Smooth muscle cell (in vitro differentiated cells): ENCODE measurements around the gene SIAH1. TPM values are rescaled to one million over a fixed set of nuclear protein-coding genes. Genes with fewer than 3 reads are reported as not detected.
"Not testable (repeated sequence)": the region's sequence is repeated elsewhere in the genome, so short reads cannot be mapped to it uniquely, and the experiment has no call there.

Experiments used
- DNase-seq: peaks from one replicate; lab custom pipeline; 2025; ENCODE audit not compliant: unreplicated experiment; lab: John Stamatoyannopoulos, UW
- H2AFZ ChIP-seq: fragments of 200-600 bp; sonication (generic); 2 replicates; pipeline ENCODE4 v1.6.0; 2016; ENCODE audit warnings: antibody characterized with exemption, low read depth, mild to moderate bottlenecking
- H3F3A ChIP-seq: fragments of 200-600 bp; sonication (generic); 2 replicates; pipeline ENCODE4 v1.6.0; 2017; ENCODE audit warnings: antibody characterized with exemption, low read depth
- H3K27ac ChIP-seq: fragments of 200-600 bp; sonication (generic); 2 replicates; pipeline ENCODE4 v1.5.1; 2016; ENCODE audit warnings: low read depth, mild to moderate bottlenecking
- H3K27me3 ChIP-seq: fragments of 200-600 bp; sonication (generic); 2 replicates; pipeline ENCODE4 v1.6.1; 2016; ENCODE audit warnings: low read depth, mild to moderate bottlenecking
- H3K36me3 ChIP-seq: fragments of 200-600 bp; sonication (generic); 2 replicates; pipeline ENCODE4 v1.5.1; 2016; ENCODE audit warnings: low read depth
- H3K4me1 ChIP-seq: fragments of 200-600 bp; sonication (generic); 2 replicates; pipeline ENCODE4 v1.5.1; 2016; ENCODE audit warnings: low read depth
- H3K4me2 ChIP-seq: fragments of 200-600 bp; sonication (generic); 2 replicates; pipeline ENCODE4 v1.6.0; 2016; ENCODE audit warnings: mild to moderate bottlenecking
- H3K4me3 ChIP-seq: fragments of 200-600 bp; sonication (generic); 2 replicates; pipeline ENCODE4 v1.5.1; 2016; ENCODE audit warnings: mild to moderate bottlenecking
- H3K79me2 ChIP-seq: fragments of 200-600 bp; sonication (generic); 2 replicates; pipeline ENCODE4 v1.6.0; 2016; ENCODE audit warnings: low read depth, mild to moderate bottlenecking
- H3K9ac ChIP-seq: fragments of 200-600 bp; sonication (generic); 2 replicates; pipeline ENCODE4 v1.6.0; 2016; ENCODE audit warnings: low read depth
- H3K9me3 ChIP-seq: fragments of 200-600 bp; sonication (generic); replicated peaks from 2 replicates; pipeline ENCODE4 v1.5.1; 2016; ENCODE audit warnings: low read depth
- H4K20me1 ChIP-seq: fragments of 200-600 bp; sonication (generic); 2 replicates; pipeline ENCODE4 v1.6.0; 2016; ENCODE audit warnings: low read depth
- WGBS: methylation state at CpG from one replicate; pipeline ENCODE4 v1.1.7; 2016; ENCODE audit warnings: low lambda C conversion rate; 5-methylcytosine and 5-hydroxymethylcytosine counted together
- polyA plus RNA-seq: library from polyadenylated mRNA; unstranded; fragments of >200 nt; fragmentation: Nextera tagmentation; extraction: Ambion mirVana; gene quantifications from 2 replicates; pipeline ENCODE4 v1.2.1, GENCODE V29; 2016
- total RNA-seq: library from RNA; depleted of rRNA; stranded (reverse); fragments of >200 nt; gene quantifications from 2 replicates; pipeline ENCODE4 v1.2.3, GENCODE V29; 2014
- TF ChIP-seq, protein P1 (sequence below): fragments of 200-600 bp; sonication (generic); IDR thresholded peaks from 2 replicates; pipeline ENCODE4 v1.5.1; 2017; ENCODE audit warnings: borderline replicate concordance, mild to moderate bottlenecking, antibody characterized with exemption; ENCODE audit not compliant: insufficient read depth, poor library complexity, severe bottlenecking

The SIAH1 gene
- total and polyA plus RNA-seq, 2 experiments from 2014 or later: 24.5 to 34.0 TPM

DNA sequence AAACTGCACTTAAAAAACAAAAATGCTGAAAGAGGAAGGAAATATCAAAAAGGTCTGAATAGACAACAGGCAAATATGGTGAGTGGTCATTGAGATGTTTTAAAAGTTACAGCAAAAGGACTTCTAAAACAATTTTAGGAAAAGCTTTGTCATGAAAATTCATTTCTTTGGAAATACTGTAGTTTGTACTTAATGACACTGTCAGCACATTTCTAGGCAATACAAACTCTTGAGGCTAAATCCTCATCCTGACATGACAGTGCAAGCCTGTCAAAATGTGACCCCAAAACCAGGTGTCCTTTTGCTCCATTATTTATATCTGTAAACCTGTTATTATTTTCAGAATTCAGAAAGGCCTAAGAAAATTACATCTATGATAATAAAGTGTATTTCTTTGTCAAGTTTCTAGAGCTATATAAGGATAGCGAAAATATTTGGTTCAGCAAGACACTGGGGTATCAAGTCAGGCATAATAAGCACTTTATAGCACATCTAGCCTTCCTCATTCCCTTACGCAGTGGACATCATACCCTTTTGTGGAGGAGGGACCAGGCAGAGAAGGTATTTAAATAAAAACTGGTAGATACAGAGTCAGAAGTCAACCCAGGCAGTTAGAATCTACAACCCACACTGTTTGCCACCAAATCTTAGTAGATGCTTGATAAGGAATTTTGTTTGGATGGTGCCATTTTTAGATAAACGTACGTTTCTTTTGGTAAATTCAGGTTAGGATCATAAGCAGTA lies 28.4 kb downstream of the SIAH1 start:
- Histone ChIP-seq H3K79me2 (peaks cover 55% of the 10 kb centered on the region), H2AFZ (no peak overlapping the region), H4K20me1 (peaks cover 67% of the 10 kb centered on the region), H3F3A (no peaks in the 10 kb centered on the region), H3K4me2 (no peak overlapping the region), H3K4me1 (no peaks in the 10 kb centered on the region), H3K4me3 (no peak overlapping the region), H3K36me3 (peaks cover 2% of the 10 kb centered on the region), H3K27ac (no peak overlapping the region), H3K9ac (no peak overlapping the region), H3K9me3 (no peaks in the 10 kb centered on the region), H3K27me3 (no peaks in the 10 kb centered on the region)
- WGBS: 97% methylated on average over 4 of the region's 4 CpGs
- DNase-seq: no peak
- TF ChIP-seq, protein P1, sequence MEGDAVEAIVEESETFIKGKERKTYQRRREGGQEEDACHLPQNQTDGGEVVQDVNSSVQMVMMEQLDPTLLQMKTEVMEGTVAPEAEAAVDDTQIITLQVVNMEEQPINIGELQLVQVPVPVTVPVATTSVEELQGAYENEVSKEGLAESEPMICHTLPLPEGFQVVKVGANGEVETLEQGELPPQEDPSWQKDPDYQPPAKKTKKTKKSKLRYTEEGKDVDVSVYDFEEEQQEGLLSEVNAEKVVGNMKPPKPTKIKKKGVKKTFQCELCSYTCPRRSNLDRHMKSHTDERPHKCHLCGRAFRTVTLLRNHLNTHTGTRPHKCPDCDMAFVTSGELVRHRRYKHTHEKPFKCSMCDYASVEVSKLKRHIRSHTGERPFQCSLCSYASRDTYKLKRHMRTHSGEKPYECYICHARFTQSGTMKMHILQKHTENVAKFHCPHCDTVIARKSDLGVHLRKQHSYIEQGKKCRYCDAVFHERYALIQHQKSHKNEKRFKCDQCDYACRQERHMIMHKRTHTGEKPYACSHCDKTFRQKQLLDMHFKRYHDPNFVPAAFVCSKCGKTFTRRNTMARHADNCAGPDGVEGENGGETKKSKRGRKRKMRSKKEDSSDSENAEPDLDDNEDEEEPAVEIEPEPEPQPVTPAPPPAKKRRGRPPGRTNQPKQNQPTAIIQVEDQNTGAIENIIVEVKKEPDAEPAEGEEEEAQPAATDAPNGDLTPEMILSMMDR: no peak

DNA sequence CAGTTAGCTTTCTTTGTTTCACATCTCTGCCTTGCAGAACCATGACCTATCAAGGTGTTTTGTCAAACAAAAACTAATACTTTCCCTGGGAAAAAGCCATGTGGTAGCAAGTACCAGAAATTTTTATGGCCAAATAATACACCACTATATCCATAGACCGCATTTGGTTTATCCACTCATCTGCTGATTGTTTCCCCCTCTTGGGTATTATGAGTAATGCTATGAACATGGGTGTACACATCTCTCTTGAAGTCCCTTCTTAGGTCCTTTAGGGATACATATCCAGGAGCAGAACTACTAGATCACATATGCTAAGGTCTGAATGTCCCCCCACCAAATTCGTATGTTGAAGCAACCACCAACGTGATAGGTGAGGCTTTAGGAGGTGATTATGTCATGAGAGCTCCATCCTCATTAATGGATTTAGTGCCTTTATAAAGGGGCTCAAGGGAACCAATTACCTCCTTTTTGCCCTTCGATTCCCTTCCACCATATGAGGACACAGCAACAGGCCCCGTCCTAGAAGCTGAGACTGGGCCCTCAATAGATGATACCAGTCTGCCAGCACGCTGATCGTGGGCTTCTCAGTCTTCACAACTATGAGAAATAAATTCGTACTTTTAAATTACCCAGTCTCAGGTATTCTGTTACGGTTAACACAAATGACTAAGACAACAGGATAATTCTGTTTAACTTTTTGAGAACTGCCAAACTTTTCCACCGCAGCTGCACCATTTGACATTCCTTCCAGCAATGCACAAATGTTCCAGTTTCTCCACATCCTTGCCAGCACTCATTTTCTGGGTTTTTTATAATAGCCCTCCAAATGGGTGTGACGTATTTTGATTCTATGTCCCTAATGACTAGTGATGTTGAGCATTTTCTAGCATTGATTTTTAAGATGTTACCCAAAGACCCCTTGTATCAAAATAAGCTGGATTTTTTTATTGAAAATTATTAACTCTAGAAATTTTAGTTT lies 30.0 kb downstream of the SIAH1 start:
- H3K27ac ChIP-seq: no peak overlapping the region
- no peak for DNase-seq
- no peak overlapping the region for H2AFZ ChIP-seq
- no peak overlapping the region for H3K9ac ChIP-seq
- no peaks in the 10 kb centered on the region for H3K27me3 ChIP-seq
- H3K79me2 ChIP-seq: peaks cover 41% of the 10 kb centered on the region
- H3K36me3 ChIP-seq: peaks cover 7% of the 10 kb centered on the region
- H3K4me2 ChIP-seq: no peak overlapping the region
- no peaks in the 10 kb centered on the region for H3F3A ChIP-seq
- TF ChIP-seq, protein P1: no peak
- peaks cover 51% of the 10 kb centered on the region for H4K20me1 ChIP-seq
- no peak overlapping the region for H3K4me3 ChIP-seq
- no peaks in the 10 kb centered on the region for H3K9me3 ChIP-seq
- 97% methylated on average over 11 of the region's 11 CpGs for WGBS
- no peaks in the 10 kb centered on the region for H3K4me1 ChIP-seq

DNA sequence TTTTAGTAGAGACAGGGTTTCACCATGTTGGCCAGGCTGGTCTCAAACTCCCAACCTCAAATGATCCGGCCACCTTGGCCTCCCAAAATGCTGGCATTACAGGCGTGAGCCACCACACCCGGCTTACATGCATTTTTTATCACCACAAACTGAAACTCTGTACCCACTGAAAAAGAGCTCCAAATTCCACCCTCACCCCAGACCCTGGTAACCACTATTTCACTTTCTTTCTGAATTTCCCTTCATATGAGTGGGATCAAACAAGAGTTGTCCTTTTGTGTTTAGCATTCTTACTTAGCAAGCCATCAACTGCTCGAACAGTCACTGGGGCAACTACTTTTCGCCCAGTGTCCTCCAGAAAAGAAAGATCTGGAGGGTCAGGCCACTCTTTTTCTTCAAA lies 30.8 kb downstream of the SIAH1 start:
- H3K27ac ChIP-seq, H3K9ac ChIP-seq, H3K4me2 ChIP-seq, H3K4me3 ChIP-seq, H2AFZ ChIP-seq, DNase-seq, H3K9me3 ChIP-seq, H3K36me3 ChIP-seq, H3K4me1 ChIP-seq, H3K27me3 ChIP-seq, H3F3A ChIP-seq: not testable (repeated sequence)
- Histone ChIP-seq H4K20me1 (peaks cover 43% of the 10 kb centered on the region), H3K79me2 (peaks cover 36% of the 10 kb centered on the region)
- over 99% methylated on average over 5 of the region's 5 CpGs for WGBS

DNA sequence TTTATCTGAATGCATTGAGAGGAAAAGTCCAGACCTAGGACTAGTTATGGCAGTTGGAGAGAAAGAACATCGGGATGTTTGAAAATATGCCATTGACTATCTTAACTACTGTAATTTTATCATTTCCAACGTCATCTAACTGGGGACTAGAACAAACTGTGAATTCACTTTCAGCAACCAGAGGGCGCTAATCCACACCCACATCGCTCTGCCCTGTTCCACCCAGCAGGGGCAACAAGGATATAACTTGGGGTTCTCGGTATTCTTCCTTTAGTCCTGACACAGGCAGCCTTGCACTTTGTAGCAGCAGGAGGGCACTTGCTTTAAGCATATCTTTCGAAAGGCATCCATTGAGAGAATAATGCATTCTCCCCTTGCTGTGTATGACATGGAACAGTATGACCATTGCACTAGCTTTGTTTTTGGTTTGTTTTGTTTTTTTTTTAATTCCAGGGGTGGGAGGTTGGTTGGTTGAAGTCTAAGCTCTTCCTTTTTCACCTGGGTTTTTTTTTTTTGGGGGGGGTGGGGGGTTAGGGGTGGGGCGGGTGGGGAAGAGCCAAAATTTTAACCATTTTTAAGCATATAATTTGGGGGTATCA lies 31.5 kb downstream of the SIAH1 start:
- WGBS: 36% methylated on average over 7 of the region's 7 CpGs
- H3K4me3 ChIP-seq: no peak overlapping the region
- peaks cover 28% of the 10 kb centered on the region for H3K79me2 ChIP-seq
- H3K27ac ChIP-seq: no peak overlapping the region
- TF ChIP-seq, protein P1: peak; percentile 79
- H3K4me1 ChIP-seq: no peaks in the 10 kb centered on the region
- H3K4me2 ChIP-seq: no peak overlapping the region
- H3K9me3 ChIP-seq: no peaks in the 10 kb centered on the region
- DNase-seq: no peak
- H4K20me1 ChIP-seq: peaks cover 36% of the 10 kb centered on the region
- no peaks in the 10 kb centered on the region for H3K27me3 ChIP-seq
- no peak overlapping the region for H3K9ac ChIP-seq
- H2AFZ ChIP-seq: no peak overlapping the region
- H3F3A ChIP-seq: no peaks in the 10 kb centered on the region
- peaks cover 10% of the 10 kb centered on the region for H3K36me3 ChIP-seq
